ENCODE measurements around the gene TLN1. TPM values are rescaled to one million over a fixed set of nuclear protein-coding genes. Genes with fewer than 3 reads are reported as not detected.

The TLN1 gene
- total and polyA plus RNA-seq, 2 of the 8 experiments (the other 6 are each of a cell fraction or from before 2014, with no cell fraction given): 28.1 to 90.1 TPM

DNA sequence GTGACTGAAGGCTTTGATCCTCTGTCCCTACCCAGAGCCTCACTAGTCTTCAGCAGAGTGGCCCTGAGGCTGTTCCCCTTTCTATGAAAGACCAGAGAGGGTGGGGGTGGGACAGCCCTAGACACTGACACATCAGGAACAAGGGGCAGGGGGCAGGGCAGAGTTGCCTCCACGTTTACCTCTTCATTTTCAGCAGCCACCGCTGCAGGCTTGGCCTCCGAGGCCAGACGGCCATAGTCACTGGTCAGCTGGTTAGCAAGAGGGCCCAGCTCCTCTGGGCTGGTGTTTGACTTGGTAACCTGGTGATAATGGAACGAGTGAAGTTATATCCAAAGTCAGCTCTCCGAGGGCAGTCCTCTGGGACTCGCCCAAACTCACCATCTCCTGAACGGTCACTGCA is 26.6 kb downstream of the TLN1 start:
- Histone ChIP-seq H2BK5ac (ENCODE audit: low read depth, low read length) (no peak overlapping the region), H4K91ac (replicated peaks; ENCODE audit: insufficient read length, low read length) (no peak overlapping the region), H3K18ac (ENCODE audit: extremely low read depth, low read length) (no peak overlapping the region), H3K4me1 (replicated peaks in 1 of 4; ENCODE audit: control insufficient read depth in 3 of 4, insufficient read depth in 4 of 4, low read length in 3 of 4) (no peaks in the 10 kb centered on the region), H3K23ac (ENCODE audit: insufficient read length) (no peak overlapping the region), H3K27me3 (replicated peaks in 1 of 4; ENCODE audit: control insufficient read depth in 3 of 4, extremely low read depth in 1 of 4, insufficient read depth in 3 of 4, low read length in 3 of 4) (no peaks in the 10 kb centered on the region), H3K36me3 (ENCODE audit: control insufficient read depth in 2 of 4, insufficient read depth in 4 of 4, low read length in 3 of 4) (peaks cover 42 to 85% (median 72%) of the 10 kb centered on the region in 4 experiments), H3K14ac (ENCODE audit: insufficient read length) (no peak overlapping the region), H3K9me3 (ENCODE audit: insufficient read depth in 2 of 2, low read depth in 1 of 2, low read length in 1 of 2) (no peaks in the 10 kb centered on the region), H3K79me2 (ENCODE audit: control insufficient read depth in 1 of 2, insufficient read depth in 2 of 2, low read length in 2 of 2) (no peaks in the 10 kb centered on the region), H2BK120ac (replicated peaks; ENCODE audit: low read depth, low read length) (no peak overlapping the region), H2AK5ac (ENCODE audit: low read depth, low read length) (no peak overlapping the region), H3K56ac (replicated peaks; ENCODE audit: insufficient read length, low read depth, low read length) (no peak overlapping the region), H4K5ac (ENCODE audit: insufficient read length, low read depth, low read length) (no peak overlapping the region), H3K79me1 (ENCODE audit: low read depth, low read length) (no peaks in the 10 kb centered on the region), H3K9ac (replicated peaks in 1 of 4; ENCODE audit: extremely low read depth in 1 of 4, low read depth in 3 of 4, low read length in 3 of 4) (no peak overlapping the region), H2BK20ac (ENCODE audit: low read length) (no peak overlapping the region), H3K23me2 (ENCODE audit: low read depth, low read length) (no peaks in the 10 kb centered on the region), H4K20me1 (replicated peaks in 1 of 2; ENCODE audit: control insufficient read depth in 1 of 2, insufficient read depth in 2 of 2, low read length in 2 of 2) (peaks cover 0 to 6% of the 10 kb centered on the region in 2 experiments), H3K27ac (ENCODE audit: low read depth, low read length) (no peak overlapping the region), H4K8ac (ENCODE audit: extremely low read depth, insufficient read depth, low read length) (no peak overlapping the region), H2BK15ac (ENCODE audit: low read length) (no peak overlapping the region), H3K4ac (replicated peaks; ENCODE audit: insufficient read length, low read depth, low read length) (no peak overlapping the region), H2AFZ (ENCODE audit: low read length) (no peak overlapping the region), H3K4me3 (ENCODE audit: extremely low read depth in 1 of 4, insufficient read depth in 2 of 4, low read depth in 3 of 4, low read length in 4 of 4) (no peak overlapping the region), H3K4me2 (ENCODE audit: insufficient read depth in 1 of 2, low read depth in 2 of 2, low read length in 2 of 2) (no peak overlapping the region), H2BK12ac (ENCODE audit: low read depth, low read length) (no peak overlapping the region)
- FAIRE-seq (no peak), DNase-seq (ENCODE audit: low read depth in 1 of 2, low spot score in 2 of 2) (no peak)
- 84% methylated on average over 8 of the region's 8 CpGs; no CpG with 5 or more reads in 1 of the 2 experiments for WGBS, 2 experiments (ENCODE audit: extremely low coverage in 1 of 2, insufficient coverage in 1 of 2, insufficient read length in 1 of 2, insufficient replicate concordance in 2 of 2, low coverage in 1 of 2, low lambda C conversion rate in 2 of 2, missing lambda C conversion rate in 1 of 2)
- POLR2A ChIA-PET (ENCODE audit: partially characterized antibody): interaction anchor here (0.8 to 4.8 kb wide), 7 partner anchors 10 to 41 kb away, joined by 3 to 19 read pairs (median 4); partner anchors contain the start of genes CREB3, TLN1 and TPM2
- CTCF ChIA-PET (ENCODE audit: partially characterized antibody): interaction anchor here (0.6 to 13.1 kb wide), 10 partner anchors 10 to 94 kb away, joined by 3 to 199 read pairs (median 4); partner anchors contain the start of genes ARHGEF39 and TPM2
- no peak for TF ChIP-seq CHD1 (IDR thresholded peaks at IDR 0.05; ENCODE audit: low read depth, low read length)
- no peak for TF ChIP-seq TBP (IDR thresholded peaks at IDR 0.05; ENCODE audit: low read depth, low read length)
- no peak for TF ChIP-seq TAF1 (IDR thresholded peaks at IDR 0.05; ENCODE audit: low read depth, low read length)
- TF ChIP-seq ZNF274 (IDR thresholded peaks at IDR 0.05; ENCODE audit: borderline replicate concordance, extremely low read depth, low read length): no peak
- TF ChIP-seq KDM4A (IDR thresholded peaks at IDR 0.05; ENCODE audit: low read depth, low read length, severe bottlenecking): no peak
- TF ChIP-seq SUZ12 (IDR thresholded peaks at IDR 0.05; ENCODE audit: low read length): no peak
- TF ChIP-seq SP2 (IDR thresholded peaks at IDR 0.05; ENCODE audit: low read length): no peak
- TF ChIP-seq RAD21 (IDR thresholded peaks at IDR 0.05 in 1 of 2, conservative IDR thresholded peaks at IDR 0.05 in 1 of 2; ENCODE audit: low read depth in 2 of 2, low read length in 2 of 2): no peak
- TF ChIP-seq E2F6 (IDR thresholded peaks at IDR 0.05): no peak
- TF ChIP-seq KDM1A (IDR thresholded peaks at IDR 0.05; ENCODE audit: borderline replicate concordance, low read length): no peak
- TF ChIP-seq, protein P1, sequence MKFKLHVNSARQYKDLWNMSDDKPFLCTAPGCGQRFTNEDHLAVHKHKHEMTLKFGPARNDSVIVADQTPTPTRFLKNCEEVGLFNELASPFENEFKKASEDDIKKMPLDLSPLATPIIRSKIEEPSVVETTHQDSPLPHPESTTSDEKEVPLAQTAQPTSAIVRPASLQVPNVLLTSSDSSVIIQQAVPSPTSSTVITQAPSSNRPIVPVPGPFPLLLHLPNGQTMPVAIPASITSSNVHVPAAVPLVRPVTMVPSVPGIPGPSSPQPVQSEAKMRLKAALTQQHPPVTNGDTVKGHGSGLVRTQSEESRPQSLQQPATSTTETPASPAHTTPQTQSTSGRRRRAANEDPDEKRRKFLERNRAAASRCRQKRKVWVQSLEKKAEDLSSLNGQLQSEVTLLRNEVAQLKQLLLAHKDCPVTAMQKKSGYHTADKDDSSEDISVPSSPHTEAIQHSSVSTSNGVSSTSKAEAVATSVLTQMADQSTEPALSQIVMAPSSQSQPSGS (IDR thresholded peaks at IDR 0.05; ENCODE audit: low read length): no peak
- TF ChIP-seq SP1 (IDR thresholded peaks at IDR 0.05; ENCODE audit: low read depth, low read length): no peak
